ENCODE results near the gene INTS11.

INTS11 gene

DNA sequence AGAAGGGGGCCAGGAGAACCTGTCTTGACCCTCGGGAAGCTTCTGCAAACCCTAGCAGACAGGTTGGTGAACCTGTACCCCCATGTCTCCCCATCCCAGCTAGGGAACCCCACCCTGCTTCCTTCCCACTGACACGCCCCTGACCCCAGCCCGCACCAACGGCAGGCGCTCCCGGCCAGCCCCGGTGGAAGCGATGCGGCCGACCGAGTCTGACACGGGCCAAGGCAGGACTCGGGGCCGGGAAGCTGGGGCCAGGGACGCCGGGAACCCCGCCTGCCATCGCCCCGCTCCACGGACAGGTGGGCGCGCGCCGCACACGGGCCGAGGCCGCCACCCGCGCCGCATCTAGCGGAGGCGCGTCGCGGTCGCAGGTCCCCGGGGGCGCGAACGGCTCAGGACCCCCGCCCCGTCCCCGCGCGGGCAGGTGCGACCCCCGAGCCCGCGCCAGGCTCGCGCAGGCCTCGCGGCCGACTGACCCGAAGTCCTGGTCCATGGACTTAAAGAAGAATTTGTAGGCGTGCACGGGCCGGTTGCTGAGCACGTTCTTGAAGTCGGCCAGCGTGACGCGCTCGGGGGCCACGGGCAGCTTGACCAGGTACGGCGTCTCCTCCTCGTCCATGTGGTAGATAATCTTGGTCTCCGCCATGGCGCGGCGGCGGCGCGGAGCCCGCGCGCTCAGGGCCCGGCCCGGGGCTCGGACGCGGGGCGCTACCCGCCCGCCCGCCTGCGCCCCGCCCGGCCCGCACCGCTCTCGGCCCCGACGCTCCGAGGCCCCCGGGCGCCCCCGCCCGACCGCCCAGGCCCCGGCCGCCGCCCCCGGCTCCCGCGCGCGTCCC, 24.2 kb upstream of the INTS11 start (continued):
- TF ChIP-seq, protein P1, sequence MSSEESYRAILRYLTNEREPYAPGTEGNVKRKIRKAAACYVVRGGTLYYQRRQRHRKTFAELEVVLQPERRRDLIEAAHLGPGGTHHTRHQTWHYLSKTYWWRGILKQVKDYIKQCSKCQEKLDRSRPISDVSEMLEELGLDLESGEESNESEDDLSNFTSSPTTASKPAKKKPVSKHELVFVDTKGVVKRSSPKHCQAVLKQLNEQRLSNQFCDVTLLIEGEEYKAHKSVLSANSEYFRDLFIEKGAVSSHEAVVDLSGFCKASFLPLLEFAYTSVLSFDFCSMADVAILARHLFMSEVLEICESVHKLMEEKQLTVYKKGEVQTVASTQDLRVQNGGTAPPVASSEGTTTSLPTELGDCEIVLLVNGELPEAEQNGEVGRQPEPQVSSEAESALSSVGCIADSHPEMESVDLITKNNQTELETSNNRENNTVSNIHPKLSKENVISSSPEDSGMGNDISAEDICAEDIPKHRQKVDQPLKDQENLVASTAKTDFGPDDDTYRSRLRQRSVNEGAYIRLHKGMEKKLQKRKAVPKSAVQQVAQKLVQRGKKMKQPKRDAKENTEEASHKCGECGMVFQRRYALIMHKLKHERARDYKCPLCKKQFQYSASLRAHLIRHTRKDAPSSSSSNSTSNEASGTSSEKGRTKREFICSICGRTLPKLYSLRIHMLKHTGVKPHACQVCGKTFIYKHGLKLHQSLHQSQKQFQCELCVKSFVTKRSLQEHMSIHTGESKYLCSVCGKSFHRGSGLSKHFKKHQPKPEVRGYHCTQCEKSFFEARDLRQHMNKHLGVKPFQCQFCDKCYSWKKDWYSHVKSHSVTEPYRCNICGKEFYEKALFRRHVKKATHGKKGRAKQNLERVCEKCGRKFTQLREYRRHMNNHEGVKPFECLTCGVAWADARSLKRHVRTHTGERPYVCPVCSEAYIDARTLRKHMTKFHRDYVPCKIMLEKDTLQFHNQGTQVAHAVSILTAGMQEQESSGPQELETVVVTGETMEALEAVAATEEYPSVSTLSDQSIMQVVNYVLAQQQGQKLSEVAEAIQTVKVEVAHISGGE (tag by site-specific recombination; conservative IDR thresholded peaks at IDR 0.05; ENCODE audit: low read depth): no peak
- TF ChIP-seq ZNF211 (tag by site-specific recombination; IDR thresholded peaks at IDR 0.05; ENCODE audit: low read depth): no peak
- no peak for TF ChIP-seq ZNF629 (tag by site-specific recombination; IDR thresholded peaks at IDR 0.05)
- TF ChIP-seq, protein P2, sequence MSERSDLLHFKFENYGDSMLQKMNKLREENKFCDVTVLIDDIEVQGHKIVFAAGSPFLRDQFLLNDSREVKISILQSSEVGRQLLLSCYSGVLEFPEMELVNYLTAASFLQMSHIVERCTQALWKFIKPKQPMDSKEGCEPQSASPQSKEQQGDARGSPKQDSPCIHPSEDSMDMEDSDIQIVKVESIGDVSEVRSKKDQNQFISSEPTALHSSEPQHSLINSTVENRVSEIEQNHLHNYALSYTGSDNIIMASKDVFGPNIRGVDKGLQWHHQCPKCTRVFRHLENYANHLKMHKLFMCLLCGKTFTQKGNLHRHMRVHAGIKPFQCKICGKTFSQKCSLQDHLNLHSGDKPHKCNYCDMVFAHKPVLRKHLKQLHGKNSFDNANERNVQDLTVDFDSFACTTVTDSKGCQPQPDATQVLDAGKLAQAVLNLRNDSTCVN (tag by site-specific recombination; optimal IDR thresholded peaks at IDR 0.05): peak; percentile 64
- TF ChIP-seq ZNF747 (tag by site-specific recombination; IDR thresholded peaks at IDR 0.05): no peak
- TF ChIP-seq, protein P3, sequence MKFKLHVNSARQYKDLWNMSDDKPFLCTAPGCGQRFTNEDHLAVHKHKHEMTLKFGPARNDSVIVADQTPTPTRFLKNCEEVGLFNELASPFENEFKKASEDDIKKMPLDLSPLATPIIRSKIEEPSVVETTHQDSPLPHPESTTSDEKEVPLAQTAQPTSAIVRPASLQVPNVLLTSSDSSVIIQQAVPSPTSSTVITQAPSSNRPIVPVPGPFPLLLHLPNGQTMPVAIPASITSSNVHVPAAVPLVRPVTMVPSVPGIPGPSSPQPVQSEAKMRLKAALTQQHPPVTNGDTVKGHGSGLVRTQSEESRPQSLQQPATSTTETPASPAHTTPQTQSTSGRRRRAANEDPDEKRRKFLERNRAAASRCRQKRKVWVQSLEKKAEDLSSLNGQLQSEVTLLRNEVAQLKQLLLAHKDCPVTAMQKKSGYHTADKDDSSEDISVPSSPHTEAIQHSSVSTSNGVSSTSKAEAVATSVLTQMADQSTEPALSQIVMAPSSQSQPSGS (tag by site-specific recombination; IDR thresholded peaks at IDR 0.05; ENCODE audit: low read depth): no peak
- peak; percentile 64; the same call in 1 of the 2 replicates for TF ChIP-seq BCL11A (tag by site-specific recombination; IDR thresholded peaks at IDR 0.05; ENCODE audit: low read depth)
- TF ChIP-seq HOXC10 (CRISPR knock-in tag; IDR thresholded peaks at IDR 0.05): no peak
- TF ChIP-seq ZNF121 (tag by site-specific recombination; IDR thresholded peaks at IDR 0.05): no peak
- TF ChIP-seq, protein P4, sequence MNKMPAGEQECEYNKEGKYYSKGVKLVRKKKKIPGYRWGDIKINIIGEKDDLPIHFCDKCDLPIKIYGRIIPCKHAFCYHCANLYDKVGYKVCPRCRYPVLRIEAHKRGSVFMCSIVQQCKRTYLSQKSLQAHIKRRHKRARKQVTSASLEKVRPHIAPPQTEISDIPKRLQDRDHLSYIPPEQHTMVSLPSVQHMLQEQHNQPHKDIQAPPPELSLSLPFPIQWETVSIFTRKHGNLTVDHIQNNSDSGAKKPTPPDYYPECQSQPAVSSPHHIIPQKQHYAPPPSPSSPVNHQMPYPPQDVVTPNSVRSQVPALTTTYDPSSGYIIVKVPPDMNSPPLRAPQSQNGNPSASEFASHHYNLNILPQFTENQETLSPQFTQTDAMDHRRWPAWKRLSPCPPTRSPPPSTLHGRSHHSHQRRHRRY (tag by site-specific recombination; IDR thresholded peaks at IDR 0.05): no peak
- no peak for TF ChIP-seq ZFP3 (tag by site-specific recombination; IDR thresholded peaks at IDR 0.05; ENCODE audit: low read depth)
- TF ChIP-seq, protein P5, sequence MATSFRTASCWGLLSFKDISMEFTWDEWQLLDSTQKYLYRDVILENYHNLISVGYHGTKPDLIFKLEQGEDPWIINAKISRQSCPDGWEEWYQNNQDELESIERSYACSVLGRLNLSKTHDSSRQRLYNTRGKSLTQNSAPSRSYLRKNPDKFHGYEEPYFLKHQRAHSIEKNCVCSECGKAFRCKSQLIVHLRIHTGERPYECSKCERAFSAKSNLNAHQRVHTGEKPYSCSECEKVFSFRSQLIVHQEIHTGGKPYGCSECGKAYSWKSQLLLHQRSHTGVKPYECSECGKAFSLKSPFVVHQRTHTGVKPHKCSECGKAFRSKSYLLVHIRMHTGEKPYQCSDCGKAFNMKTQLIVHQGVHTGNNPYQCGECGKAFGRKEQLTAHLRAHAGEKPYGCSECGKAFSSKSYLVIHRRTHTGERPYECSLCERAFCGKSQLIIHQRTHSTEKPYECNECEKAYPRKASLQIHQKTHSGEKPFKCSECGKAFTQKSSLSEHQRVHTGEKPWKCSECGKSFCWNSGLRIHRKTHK (tag by site-specific recombination; IDR thresholded peaks at IDR 0.05): no peak
- no peak; the same call in 1 of the 2 replicates for TF ChIP-seq ZBTB20 (tag by site-specific recombination; IDR thresholded peaks at IDR 0.05)
- TF ChIP-seq ZNF146 (tag by site-specific recombination; IDR thresholded peaks at IDR 0.05): no peak
- no peak for TF ChIP-seq EGR2 (tag by site-specific recombination; IDR thresholded peaks at IDR 0.05; ENCODE audit: low read depth)
- TF ChIP-seq ZNF10 (tag by site-specific recombination; IDR thresholded peaks at IDR 0.05): no peak
- TF ChIP-seq MZF1 (tag by site-specific recombination; IDR thresholded peaks at IDR 0.05; ENCODE audit: borderline replicate concordance): no peak
- TF ChIP-seq, protein P6, sequence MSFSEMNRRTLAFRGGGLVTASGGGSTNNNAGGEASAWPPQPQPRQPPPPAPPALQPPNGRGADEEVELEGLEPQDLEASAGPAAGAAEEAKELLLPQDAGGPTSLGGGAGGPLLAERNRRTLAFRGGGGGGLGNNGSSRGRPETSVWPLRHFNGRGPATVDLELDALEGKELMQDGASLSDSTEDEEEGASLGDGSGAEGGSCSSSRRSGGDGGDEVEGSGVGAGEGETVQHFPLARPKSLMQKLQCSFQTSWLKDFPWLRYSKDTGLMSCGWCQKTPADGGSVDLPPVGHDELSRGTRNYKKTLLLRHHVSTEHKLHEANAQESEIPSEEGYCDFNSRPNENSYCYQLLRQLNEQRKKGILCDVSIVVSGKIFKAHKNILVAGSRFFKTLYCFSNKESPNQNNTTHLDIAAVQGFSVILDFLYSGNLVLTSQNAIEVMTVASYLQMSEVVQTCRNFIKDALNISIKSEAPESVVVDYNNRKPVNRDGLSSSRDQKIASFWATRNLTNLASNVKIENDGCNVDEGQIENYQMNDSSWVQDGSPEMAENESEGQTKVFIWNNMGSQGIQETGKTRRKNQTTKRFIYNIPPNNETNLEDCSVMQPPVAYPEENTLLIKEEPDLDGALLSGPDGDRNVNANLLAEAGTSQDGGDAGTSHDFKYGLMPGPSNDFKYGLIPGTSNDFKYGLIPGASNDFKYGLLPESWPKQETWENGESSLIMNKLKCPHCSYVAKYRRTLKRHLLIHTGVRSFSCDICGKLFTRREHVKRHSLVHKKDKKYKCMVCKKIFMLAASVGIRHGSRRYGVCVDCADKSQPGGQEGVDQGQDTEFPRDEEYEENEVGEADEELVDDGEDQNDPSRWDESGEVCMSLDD (tag by site-specific recombination; IDR thresholded peaks at IDR 0.05): peak; percentile 75
- TF ChIP-seq ZNF266 (tag by site-specific recombination; IDR thresholded peaks at IDR 0.05; ENCODE audit: low read depth): no peak
- TF ChIP-seq GLIS2 (tag by site-specific recombination; IDR thresholded peaks at IDR 0.05): no peak
- TF ChIP-seq, protein P7, sequence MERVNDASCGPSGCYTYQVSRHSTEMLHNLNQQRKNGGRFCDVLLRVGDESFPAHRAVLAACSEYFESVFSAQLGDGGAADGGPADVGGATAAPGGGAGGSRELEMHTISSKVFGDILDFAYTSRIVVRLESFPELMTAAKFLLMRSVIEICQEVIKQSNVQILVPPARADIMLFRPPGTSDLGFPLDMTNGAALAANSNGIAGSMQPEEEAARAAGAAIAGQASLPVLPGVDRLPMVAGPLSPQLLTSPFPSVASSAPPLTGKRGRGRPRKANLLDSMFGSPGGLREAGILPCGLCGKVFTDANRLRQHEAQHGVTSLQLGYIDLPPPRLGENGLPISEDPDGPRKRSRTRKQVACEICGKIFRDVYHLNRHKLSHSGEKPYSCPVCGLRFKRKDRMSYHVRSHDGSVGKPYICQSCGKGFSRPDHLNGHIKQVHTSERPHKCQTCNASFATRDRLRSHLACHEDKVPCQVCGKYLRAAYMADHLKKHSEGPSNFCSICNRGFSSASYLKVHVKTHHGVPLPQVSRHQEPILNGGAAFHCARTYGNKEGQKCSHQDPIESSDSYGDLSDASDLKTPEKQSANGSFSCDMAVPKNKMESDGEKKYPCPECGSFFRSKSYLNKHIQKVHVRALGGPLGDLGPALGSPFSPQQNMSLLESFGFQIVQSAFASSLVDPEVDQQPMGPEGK (tag by site-specific recombination; IDR thresholded peaks at IDR 0.05): 0 out of 2 replicates have a peak, but pooled peaks have one; percentile 12
- TF ChIP-seq ZNF202 (tag by site-specific recombination; IDR thresholded peaks at IDR 0.05; ENCODE audit: borderline replicate concordance): no peak
- TF ChIP-seq, protein P8, sequence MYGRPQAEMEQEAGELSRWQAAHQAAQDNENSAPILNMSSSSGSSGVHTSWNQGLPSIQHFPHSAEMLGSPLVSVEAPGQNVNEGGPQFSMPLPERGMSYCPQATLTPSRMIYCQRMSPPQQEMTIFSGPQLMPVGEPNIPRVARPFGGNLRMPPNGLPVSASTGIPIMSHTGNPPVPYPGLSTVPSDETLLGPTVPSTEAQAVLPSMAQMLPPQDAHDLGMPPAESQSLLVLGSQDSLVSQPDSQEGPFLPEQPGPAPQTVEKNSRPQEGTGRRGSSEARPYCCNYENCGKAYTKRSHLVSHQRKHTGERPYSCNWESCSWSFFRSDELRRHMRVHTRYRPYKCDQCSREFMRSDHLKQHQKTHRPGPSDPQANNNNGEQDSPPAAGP (tag by site-specific recombination; IDR thresholded peaks at IDR 0.05): no peak
- TF ChIP-seq ZNF837 (tag by site-specific recombination; IDR thresholded peaks at IDR 0.05): no peak

All from HEK293 (cell line).